KMS-11 (cell line): Measurements from ENCODE around the gene CNTFR.

Source experiments
- H2AFZ ChIP-seq: fragments of 200-600 bp; sonication (generic); 2 replicates; pipeline ENCODE4 v1.6.1; 2016; ENCODE audit warnings: antibody characterized with exemption, mixed run types, low read depth
- H3K27ac ChIP-seq: fragments of 200-600 bp; sonication (generic); 2 replicates; pipeline ENCODE4 v1.6.1; 2016; ENCODE audit warnings: mild to moderate bottlenecking, mixed run types
- H3K27me3 ChIP-seq: fragments of 200-600 bp; sonication (generic); 2 replicates; pipeline ENCODE4 v1.6.1; 2017; ENCODE audit warnings: mild to moderate bottlenecking, low read depth, mixed run types, moderate library complexity; ENCODE audit not compliant: insufficient read depth
- H3K36me3 ChIP-seq: fragments of 200-600 bp; sonication (generic); 2 replicates; pipeline ENCODE4 v1.6.1; 2017; ENCODE audit warnings: mild to moderate bottlenecking, mixed run types; ENCODE audit not compliant: insufficient read depth
- H3K4me1 ChIP-seq: fragments of 200-600 bp; sonication (generic); 2 replicates; pipeline ENCODE4 v1.6.1; 2016; ENCODE audit warnings: mild to moderate bottlenecking, low read depth, mixed run types; ENCODE audit not compliant: poor library complexity, severe bottlenecking
- H3K4me2 ChIP-seq: fragments of 200-600 bp; sonication (generic); 2 replicates; pipeline ENCODE4 v1.7.0; 2016; ENCODE audit warnings: mild to moderate bottlenecking, mixed run types
- H3K4me3 ChIP-seq: fragments of 200-600 bp; sonication (generic); IDR thresholded peaks from 2 replicates; pipeline ENCODE4 v1.6.1; 2017; ENCODE audit warnings: low read depth, low read length, mixed read lengths; ENCODE audit not compliant: insufficient read depth
- H3K79me2 ChIP-seq: fragments of 200-600 bp; sonication (generic); 2 replicates; pipeline ENCODE4 v1.6.1; 2016; ENCODE audit warnings: low read depth, mixed run types; ENCODE audit not compliant: insufficient read depth
- H3K9ac ChIP-seq: fragments of 200-600 bp; sonication (generic); 2 replicates; pipeline ENCODE4 v1.6.1; 2016; ENCODE audit warnings: mild to moderate bottlenecking, mixed run types
- H4K20me1 ChIP-seq: fragments of 200-600 bp; sonication (generic); 2 replicates; pipeline ENCODE4 v1.6.1; 2016; ENCODE audit warnings: mild to moderate bottlenecking, mixed run types; ENCODE audit not compliant: insufficient read depth
- TF ChIP-seq, protein P1 (sequence below): fragments of 200-600 bp; sonication (generic); conservative IDR thresholded peaks from 2 replicates; pipeline ENCODE4 v1.6.1; 2017; ENCODE audit warnings: low read depth, mild to moderate bottlenecking, antibody characterized with exemption, low read length, moderate library complexity, mixed read lengths

Gene CNTFR

DNA sequence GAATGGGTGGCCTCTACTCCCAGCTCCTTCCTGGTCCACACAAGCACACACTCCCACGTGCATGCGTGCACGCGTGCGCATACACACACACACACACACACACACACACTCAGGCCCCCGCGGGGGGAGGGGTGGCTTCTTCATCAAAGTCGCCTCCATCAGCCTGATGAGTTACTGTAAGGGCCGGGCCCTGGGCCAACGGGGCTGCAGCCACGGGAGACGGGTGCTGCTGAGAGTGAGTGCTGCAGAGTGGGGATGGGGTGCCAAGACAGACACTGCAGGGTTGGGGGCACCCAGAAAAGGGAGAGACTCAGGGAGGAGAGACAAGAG is 18.1 kb downstream of the CNTFR start:
- no peak overlapping the region for H2AFZ ChIP-seq
- no peak overlapping the region for H3K4me3 ChIP-seq
- TF ChIP-seq, protein P1, sequence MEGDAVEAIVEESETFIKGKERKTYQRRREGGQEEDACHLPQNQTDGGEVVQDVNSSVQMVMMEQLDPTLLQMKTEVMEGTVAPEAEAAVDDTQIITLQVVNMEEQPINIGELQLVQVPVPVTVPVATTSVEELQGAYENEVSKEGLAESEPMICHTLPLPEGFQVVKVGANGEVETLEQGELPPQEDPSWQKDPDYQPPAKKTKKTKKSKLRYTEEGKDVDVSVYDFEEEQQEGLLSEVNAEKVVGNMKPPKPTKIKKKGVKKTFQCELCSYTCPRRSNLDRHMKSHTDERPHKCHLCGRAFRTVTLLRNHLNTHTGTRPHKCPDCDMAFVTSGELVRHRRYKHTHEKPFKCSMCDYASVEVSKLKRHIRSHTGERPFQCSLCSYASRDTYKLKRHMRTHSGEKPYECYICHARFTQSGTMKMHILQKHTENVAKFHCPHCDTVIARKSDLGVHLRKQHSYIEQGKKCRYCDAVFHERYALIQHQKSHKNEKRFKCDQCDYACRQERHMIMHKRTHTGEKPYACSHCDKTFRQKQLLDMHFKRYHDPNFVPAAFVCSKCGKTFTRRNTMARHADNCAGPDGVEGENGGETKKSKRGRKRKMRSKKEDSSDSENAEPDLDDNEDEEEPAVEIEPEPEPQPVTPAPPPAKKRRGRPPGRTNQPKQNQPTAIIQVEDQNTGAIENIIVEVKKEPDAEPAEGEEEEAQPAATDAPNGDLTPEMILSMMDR: no peak
- H3K9ac ChIP-seq: no peak overlapping the region
- no peaks in the 10 kb centered on the region for H4K20me1 ChIP-seq
- no peak overlapping the region for H3K27ac ChIP-seq
- no peaks in the 10 kb centered on the region for H3K36me3 ChIP-seq
- H3K4me1 ChIP-seq: no peaks in the 10 kb centered on the region
- no peak overlapping the region for H3K4me2 ChIP-seq
- no peaks in the 10 kb centered on the region for H3K79me2 ChIP-seq
- peaks cover 48% of the 10 kb centered on the region for H3K27me3 ChIP-seq

DNA sequence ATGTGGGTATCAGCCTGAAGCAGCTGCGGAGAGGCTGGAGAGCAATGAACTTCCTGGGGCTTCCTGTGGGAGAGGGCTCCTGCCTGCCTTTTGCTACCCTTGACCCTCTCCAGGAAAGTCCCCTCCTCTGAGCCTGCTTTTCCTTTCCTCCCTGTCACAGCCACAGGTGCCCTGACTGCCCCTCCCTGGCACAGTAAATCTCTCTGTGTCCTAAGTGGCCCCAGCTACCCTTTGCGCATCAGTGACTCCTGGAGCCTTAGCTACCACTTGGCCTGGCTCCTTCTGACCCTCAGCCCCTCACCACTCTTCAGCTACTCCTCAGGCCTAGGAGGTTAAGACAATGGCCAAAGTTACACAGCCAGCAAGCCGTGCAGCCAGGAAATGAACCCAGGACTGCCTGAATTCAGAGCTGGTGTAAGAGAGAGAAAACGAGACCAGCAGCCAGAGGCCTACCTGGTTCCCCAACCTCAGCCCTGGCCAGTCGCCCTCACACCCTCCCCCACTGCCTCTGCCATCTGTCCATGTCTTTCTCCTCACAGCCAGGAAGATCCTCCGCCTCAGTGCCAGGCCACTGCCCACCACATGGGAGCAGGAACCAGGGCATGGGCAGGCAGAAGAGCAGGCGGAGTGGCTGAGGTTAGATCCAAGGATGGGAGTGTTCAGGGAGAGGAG is 18.6 kb downstream of the CNTFR start:
- Histone ChIP-seq H3K79me2 (no peaks in the 10 kb centered on the region), H3K27ac (no peak overlapping the region), H3K27me3 (peaks cover 43% of the 10 kb centered on the region; the same call in 1 of the 2 replicates), H2AFZ (no peak overlapping the region), H4K20me1 (no peaks in the 10 kb centered on the region), H3K36me3 (no peaks in the 10 kb centered on the region), H3K4me3 (no peak overlapping the region), H3K9ac (no peak overlapping the region), H3K4me1 (no peaks in the 10 kb centered on the region), H3K4me2 (no peak overlapping the region)
- TF ChIP-seq, protein P1: no peak

DNA sequence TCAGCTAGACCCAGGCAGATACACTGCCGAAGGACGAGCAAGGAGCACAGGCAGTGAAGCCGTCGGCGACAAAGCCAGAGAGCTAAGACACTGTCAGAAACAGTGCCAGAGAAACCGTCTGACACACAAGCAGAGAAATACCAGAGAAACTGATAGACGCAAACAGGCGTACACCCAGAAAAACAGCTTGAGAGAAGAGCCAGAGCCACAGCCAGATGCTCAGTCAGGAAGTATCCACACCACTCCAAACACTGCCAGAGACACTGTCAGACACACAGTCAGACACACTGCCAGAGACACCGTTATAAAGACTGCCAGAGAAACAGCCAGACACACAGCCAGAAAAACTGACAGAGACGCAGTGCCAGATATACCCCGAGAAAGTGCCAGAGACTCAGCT is 19.1 kb downstream of the CNTFR start:
- Histone ChIP-seq H3K4me2 (no peak overlapping the region), H3K79me2 (no peaks in the 10 kb centered on the region), H3K27me3 (peaks cover 40% of the 10 kb centered on the region; the same call in 1 of the 2 replicates), H3K27ac (no peak overlapping the region), H4K20me1 (no peaks in the 10 kb centered on the region), H3K4me1 (no peaks in the 10 kb centered on the region), H3K9ac (no peak overlapping the region), H3K4me3 (no peak overlapping the region), H2AFZ (no peak overlapping the region), H3K36me3 (no peaks in the 10 kb centered on the region)
- TF ChIP-seq, protein P1: no peak

DNA sequence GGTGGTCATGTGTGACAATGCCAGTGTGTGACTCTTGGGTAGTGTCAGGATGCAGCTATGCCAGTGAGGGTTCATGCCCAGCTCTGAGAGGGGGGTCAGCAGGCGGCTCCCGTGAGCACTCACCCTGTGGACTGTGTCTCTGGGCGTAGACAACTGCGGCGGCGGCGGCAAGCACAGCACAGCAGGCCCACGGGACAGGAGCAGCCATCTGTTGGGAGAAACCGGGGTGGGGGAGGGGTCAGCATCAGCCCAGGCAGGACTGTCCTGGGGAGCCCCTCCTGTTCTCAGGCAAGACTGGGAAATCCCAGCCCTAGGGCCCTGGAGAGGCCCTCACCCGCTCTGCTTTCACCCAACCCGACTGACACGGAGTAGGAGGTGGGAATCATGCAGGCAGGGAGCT is 20.8 kb downstream of the CNTFR start:
- Histone ChIP-seq H3K27ac (no peak overlapping the region), H3K36me3 (no peaks in the 10 kb centered on the region), H3K79me2 (no peaks in the 10 kb centered on the region), H3K4me2 (no peak overlapping the region), H3K4me3 (no peak overlapping the region), H2AFZ (no peak overlapping the region), H3K9ac (no peak overlapping the region), H4K20me1 (no peaks in the 10 kb centered on the region), H3K27me3 (peaks cover 31% of the 10 kb centered on the region; the same call in 1 of the 2 replicates), H3K4me1 (no peaks in the 10 kb centered on the region)
- TF ChIP-seq, protein P1: no peak
